Mammary epithelial cell (primary cell): ENCODE results near the gene PYCARD.

ENCODE experiments used
- EZH2 ChIP-seq: IDR thresholded peaks from 2 replicates; pipeline ENCODE4 v1.6.1; 2012; ENCODE audit warnings: low read length, inconsistent platforms, borderline replicate concordance
- TF ChIP-seq, protein P1 (sequence below), 2 donors: IDR thresholded peaks in 1 of 2; conservative IDR thresholded peaks in 1 of 2; 2 replicates each; pipeline ENCODE4 v1.5.1; 2011 to 2012; ENCODE audit warnings: inconsistent platforms in 2 of 2, low read length in 2 of 2, mild to moderate bottlenecking in 2 of 2, control low read depth in 1 of 2, low read depth in 1 of 2; ENCODE audit not compliant: insufficient read depth in 1 of 2; ENCODE audit errors: extremely low read depth in 1 of 2

- TF ChIP-seq, protein P1, sequence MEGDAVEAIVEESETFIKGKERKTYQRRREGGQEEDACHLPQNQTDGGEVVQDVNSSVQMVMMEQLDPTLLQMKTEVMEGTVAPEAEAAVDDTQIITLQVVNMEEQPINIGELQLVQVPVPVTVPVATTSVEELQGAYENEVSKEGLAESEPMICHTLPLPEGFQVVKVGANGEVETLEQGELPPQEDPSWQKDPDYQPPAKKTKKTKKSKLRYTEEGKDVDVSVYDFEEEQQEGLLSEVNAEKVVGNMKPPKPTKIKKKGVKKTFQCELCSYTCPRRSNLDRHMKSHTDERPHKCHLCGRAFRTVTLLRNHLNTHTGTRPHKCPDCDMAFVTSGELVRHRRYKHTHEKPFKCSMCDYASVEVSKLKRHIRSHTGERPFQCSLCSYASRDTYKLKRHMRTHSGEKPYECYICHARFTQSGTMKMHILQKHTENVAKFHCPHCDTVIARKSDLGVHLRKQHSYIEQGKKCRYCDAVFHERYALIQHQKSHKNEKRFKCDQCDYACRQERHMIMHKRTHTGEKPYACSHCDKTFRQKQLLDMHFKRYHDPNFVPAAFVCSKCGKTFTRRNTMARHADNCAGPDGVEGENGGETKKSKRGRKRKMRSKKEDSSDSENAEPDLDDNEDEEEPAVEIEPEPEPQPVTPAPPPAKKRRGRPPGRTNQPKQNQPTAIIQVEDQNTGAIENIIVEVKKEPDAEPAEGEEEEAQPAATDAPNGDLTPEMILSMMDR (conservative IDR thresholded peaks at IDR 0.05 in 1 of 2, IDR thresholded peaks at IDR 0.05 in 1 of 2; ENCODE audit: extremely low read depth in 1 of 2, insufficient read depth in 1 of 2, low read depth in 1 of 2, low read length in 2 of 2): no peak
- no peak for TF ChIP-seq EZH2
Observed at GRCh38 chr16:31225193-31225592, 22.6 kb upstream of the PYCARD start.
